B cell (primary cell): ENCODE results near the gene BAIAP3.

Experiments
- EZH2 ChIP-seq: IDR thresholded peaks from 2 replicates; pipeline ENCODE4 v1.6.1; 2012; ENCODE audit warnings: borderline replicate concordance, low read depth, mild to moderate bottlenecking, moderate library complexity, low read length; ENCODE audit not compliant: insufficient read depth, poor library complexity, severe bottlenecking
- TF ChIP-seq, protein P1 (sequence below): fragments of 200-600 bp; IDR thresholded peaks from one replicate; pipeline ENCODE4 v1.8.0; 2022; ENCODE audit warnings: antibody characterized with exemption, mild to moderate bottlenecking

DNA sequence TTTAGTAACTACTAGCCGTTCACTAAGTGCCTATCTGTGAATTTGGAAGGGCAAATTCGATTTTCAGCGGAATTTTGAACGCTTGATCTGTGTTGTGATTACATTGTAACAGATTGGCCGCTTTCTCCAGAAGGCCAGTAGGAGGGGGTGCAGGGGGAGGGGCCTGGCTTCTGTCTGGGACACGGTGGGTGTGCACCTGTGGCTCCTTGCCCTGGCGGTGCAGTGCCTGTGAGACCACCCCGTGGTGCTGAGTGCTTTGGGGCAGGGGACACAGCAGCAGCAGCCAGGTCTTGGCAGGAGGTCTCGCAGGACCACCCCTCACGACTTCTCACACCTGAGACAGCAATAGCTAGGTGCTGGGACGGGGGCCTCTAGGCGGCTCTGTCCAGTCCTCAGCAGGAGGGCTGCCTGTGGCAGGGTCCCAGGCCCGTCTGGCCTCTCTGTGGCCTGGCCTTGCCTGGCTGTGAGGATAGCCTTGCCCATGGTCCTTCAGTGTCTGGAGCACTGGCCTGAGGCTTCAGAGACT lies 22.2 kb upstream of the BAIAP3 start:
- TF ChIP-seq, protein P1, sequence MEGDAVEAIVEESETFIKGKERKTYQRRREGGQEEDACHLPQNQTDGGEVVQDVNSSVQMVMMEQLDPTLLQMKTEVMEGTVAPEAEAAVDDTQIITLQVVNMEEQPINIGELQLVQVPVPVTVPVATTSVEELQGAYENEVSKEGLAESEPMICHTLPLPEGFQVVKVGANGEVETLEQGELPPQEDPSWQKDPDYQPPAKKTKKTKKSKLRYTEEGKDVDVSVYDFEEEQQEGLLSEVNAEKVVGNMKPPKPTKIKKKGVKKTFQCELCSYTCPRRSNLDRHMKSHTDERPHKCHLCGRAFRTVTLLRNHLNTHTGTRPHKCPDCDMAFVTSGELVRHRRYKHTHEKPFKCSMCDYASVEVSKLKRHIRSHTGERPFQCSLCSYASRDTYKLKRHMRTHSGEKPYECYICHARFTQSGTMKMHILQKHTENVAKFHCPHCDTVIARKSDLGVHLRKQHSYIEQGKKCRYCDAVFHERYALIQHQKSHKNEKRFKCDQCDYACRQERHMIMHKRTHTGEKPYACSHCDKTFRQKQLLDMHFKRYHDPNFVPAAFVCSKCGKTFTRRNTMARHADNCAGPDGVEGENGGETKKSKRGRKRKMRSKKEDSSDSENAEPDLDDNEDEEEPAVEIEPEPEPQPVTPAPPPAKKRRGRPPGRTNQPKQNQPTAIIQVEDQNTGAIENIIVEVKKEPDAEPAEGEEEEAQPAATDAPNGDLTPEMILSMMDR, result no peak
- no peak for TF ChIP-seq EZH2
